ENCODE measurements around the gene CHST15. TPM values are rescaled to one million over a fixed set of nuclear protein-coding genes. Genes with fewer than 3 reads are reported as not detected.

The CHST15 gene
- total RNA-seq, result 68.1 and 76.9 TPM in 2 replicates

GRCh38 chr10:124092860-124093773, at the start of gene CHST15:
Gene CHST15 (minus strand): TSS chr10:124093598. CDS start chr10:124046212, 47,386 bp downstream.
- no peak for DNase-seq (ENCODE audit: extremely low read depth, low read depth, low spot score)

GRCh38 chr10:124142960-124143359, 49.6 kb upstream of the CHST15 start:
- no peak for DNase-seq (ENCODE audit: extremely low read depth, low read depth, low spot score)

- no peak for DNase-seq (ENCODE audit: extremely low read depth, low read depth, low spot score)
These were observed 48.8 kb upstream of the CHST15 start for GRCh38 chr10:124142006-124142739.

- DNase-seq (ENCODE audit: extremely low read depth, low read depth, low spot score), result no peak
These were observed 45.5 kb upstream of the CHST15 start for GRCh38 chr10:124138883-124139348.

- no peak for DNase-seq (ENCODE audit: extremely low read depth, low read depth, low spot score)
These were observed 44.9 kb upstream of the CHST15 start for GRCh38 chr10:124138195-124138882.

GRCh38 chr10:124134251-124134893, 41.0 kb upstream of the CHST15 start:
- DNase-seq (ENCODE audit: extremely low read depth, low read depth, low spot score), result no peak

- no peak for DNase-seq (ENCODE audit: extremely low read depth, low read depth, low spot score)
These were observed 39.5 kb upstream of the CHST15 start for GRCh38 chr10:124132876-124133275.

GRCh38 chr10:124132306-124132705, 38.9 kb upstream of the CHST15 start:
- no peak for DNase-seq (ENCODE audit: extremely low read depth, low read depth, low spot score)

- no peak for DNase-seq (ENCODE audit: extremely low read depth, low read depth, low spot score)
These were observed 37.8 kb upstream of the CHST15 start for GRCh38 chr10:124131172-124131571.

GRCh38 chr10:124130198-124130900, 37.0 kb upstream of the CHST15 start:
- DNase-seq (ENCODE audit: extremely low read depth, low read depth, low spot score), result no peak

- DNase-seq (ENCODE audit: extremely low read depth, low read depth, low spot score), result no peak
These were observed 36.1 kb upstream of the CHST15 start for GRCh38 chr10:124129471-124129870.

- no peak for DNase-seq (ENCODE audit: extremely low read depth, low read depth, low spot score)
These were observed 35.4 kb upstream of the CHST15 start for GRCh38 chr10:124128811-124129145.

- no peak for DNase-seq (ENCODE audit: extremely low read depth, low read depth, low spot score)
These were observed 34.8 kb upstream of the CHST15 start for GRCh38 chr10:124127965-124128810.

GRCh38 chr10:124127563-124127962, 34.2 kb upstream of the CHST15 start:
- DNase-seq (ENCODE audit: extremely low read depth, low read depth, low spot score), result no peak

GRCh38 chr10:124126983-124127385, 33.6 kb upstream of the CHST15 start:
- no peak for DNase-seq (ENCODE audit: extremely low read depth, low read depth, low spot score)

- no peak for DNase-seq (ENCODE audit: extremely low read depth, low read depth, low spot score)
These were observed 33.0 kb upstream of the CHST15 start for GRCh38 chr10:124126145-124126982.

- DNase-seq (ENCODE audit: extremely low read depth, low read depth, low spot score), result no peak
These were observed 32.1 kb upstream of the CHST15 start for GRCh38 chr10:124125305-124126116.
